ENCODE results near the gene TDRD9.

TDRD9 gene

GRCh38 chr14:104004849-104005248, 76.6 kb downstream of the TDRD9 start:
- DNase-seq (ENCODE audit: low read depth), result no peak
- no peak for TF ChIP-seq CTCF (IDR thresholded peaks at IDR 0.05; ENCODE audit: low read depth, low read length, missing control alignments)
- in situ Hi-C loops (cut with HindIII; ENCODE audit: low sequenced_read_pairs), result no loop called here
- H3K4me3 ChIP-seq (ENCODE audit: low read depth, low read length), result no peak overlapping the region

- in situ Hi-C loops (cut with HindIII; ENCODE audit: low sequenced_read_pairs), result no loop called here
- TF ChIP-seq CTCF (IDR thresholded peaks at IDR 0.05; ENCODE audit: low read depth, low read length, missing control alignments), result no peak
- no peak overlapping the region for H3K4me3 ChIP-seq (ENCODE audit: low read depth, low read length)
- DNase-seq (ENCODE audit: low read depth), result no peak
Measured at GRCh38 chr14:104005489-104005888, 77.2 kb downstream of the TDRD9 start.

- no peak overlapping the region for H3K4me3 ChIP-seq (ENCODE audit: low read depth, low read length)
- in situ Hi-C loops (cut with HindIII; ENCODE audit: low sequenced_read_pairs), result no loop called here
- TF ChIP-seq CTCF (IDR thresholded peaks at IDR 0.05; ENCODE audit: low read depth, low read length, missing control alignments), result no peak
- no peak for DNase-seq (ENCODE audit: low read depth)
Measured at GRCh38 chr14:104007121-104007520, 78.9 kb downstream of the TDRD9 start.

- H3K4me3 ChIP-seq (ENCODE audit: low read depth, low read length), result no peak overlapping the region
- no peak for TF ChIP-seq CTCF (IDR thresholded peaks at IDR 0.05; ENCODE audit: low read depth, low read length, missing control alignments)
- in situ Hi-C loops (cut with HindIII; ENCODE audit: low sequenced_read_pairs), result no loop called here
- no peak for DNase-seq (ENCODE audit: low read depth)
Measured at GRCh38 chr14:104009297-104009696, 81.0 kb downstream of the TDRD9 start.

- no peak for DNase-seq (ENCODE audit: low read depth)
- TF ChIP-seq CTCF (IDR thresholded peaks at IDR 0.05; ENCODE audit: low read depth, low read length, missing control alignments), result no peak
- in situ Hi-C loops (cut with HindIII; ENCODE audit: low sequenced_read_pairs), result no loop called here
- H3K4me3 ChIP-seq (ENCODE audit: low read depth, low read length), result no peak overlapping the region
Measured at GRCh38 chr14:104011824-104012517, 83.7 kb downstream of the TDRD9 start.

GRCh38 chr14:104014764-104015163, 86.5 kb downstream of the TDRD9 start:
- H3K4me3 ChIP-seq (ENCODE audit: low read depth, low read length), result no peak overlapping the region
- no peak for TF ChIP-seq CTCF (IDR thresholded peaks at IDR 0.05; ENCODE audit: low read depth, low read length, missing control alignments)
- in situ Hi-C loops (cut with HindIII; ENCODE audit: low sequenced_read_pairs), result no loop called here
- no peak for DNase-seq (ENCODE audit: low read depth)

All from astrocyte of the cerebellum (primary cell).